ENCODE measurements around the gene RBM26.
A peak's percentile ranks its signal among the peaks of the same experiment; 100 is the strongest.

The RBM26 gene, protein sequence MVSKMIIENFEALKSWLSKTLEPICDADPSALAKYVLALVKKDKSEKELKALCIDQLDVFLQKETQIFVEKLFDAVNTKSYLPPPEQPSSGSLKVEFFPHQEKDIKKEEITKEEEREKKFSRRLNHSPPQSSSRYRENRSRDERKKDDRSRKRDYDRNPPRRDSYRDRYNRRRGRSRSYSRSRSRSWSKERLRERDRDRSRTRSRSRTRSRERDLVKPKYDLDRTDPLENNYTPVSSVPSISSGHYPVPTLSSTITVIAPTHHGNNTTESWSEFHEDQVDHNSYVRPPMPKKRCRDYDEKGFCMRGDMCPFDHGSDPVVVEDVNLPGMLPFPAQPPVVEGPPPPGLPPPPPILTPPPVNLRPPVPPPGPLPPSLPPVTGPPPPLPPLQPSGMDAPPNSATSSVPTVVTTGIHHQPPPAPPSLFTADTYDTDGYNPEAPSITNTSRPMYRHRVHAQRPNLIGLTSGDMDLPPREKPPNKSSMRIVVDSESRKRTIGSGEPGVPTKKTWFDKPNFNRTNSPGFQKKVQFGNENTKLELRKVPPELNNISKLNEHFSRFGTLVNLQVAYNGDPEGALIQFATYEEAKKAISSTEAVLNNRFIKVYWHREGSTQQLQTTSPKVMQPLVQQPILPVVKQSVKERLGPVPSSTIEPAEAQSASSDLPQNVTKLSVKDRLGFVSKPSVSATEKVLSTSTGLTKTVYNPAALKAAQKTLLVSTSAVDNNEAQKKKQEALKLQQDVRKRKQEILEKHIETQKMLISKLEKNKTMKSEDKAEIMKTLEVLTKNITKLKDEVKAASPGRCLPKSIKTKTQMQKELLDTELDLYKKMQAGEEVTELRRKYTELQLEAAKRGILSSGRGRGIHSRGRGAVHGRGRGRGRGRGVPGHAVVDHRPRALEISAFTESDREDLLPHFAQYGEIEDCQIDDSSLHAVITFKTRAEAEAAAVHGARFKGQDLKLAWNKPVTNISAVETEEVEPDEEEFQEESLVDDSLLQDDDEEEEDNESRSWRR

DNA sequence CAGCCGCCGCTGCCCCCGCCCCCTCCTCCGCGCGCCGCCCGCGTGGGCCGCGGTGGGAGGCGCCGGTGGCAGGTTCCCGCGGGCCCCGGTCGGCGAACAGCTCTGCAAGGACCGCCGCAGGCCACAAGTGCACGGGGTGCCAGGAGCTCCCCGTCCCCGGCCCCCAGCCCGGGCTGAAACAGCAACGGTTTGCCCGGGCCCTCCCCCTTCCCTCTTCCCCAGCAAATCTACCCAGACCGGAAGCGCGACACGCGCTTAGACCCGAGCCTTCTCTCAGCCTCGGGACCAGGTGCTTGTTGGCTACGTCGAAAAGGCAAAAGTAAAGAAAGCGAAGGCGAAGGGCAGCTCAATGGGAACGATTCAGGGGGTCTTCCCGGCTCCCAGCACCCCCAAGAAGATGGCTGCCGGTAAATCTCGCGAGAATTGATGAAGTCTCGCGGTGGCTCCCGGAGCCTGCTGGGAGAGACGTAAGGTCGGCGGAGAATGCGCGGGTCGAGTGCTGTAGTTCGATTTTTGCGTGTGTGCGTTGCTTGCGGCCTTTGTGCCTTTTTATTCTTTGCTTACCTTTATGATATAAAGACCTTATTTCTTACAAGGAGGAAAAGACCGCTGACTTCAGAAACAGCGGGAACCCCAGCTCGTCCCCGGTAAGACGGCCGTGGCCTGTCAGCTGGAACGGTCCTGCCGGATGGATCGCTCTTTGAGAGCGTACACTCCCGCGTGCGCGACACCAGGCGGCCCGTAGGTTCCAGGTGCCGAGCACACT lies at the start of gene RBM26:
Gene RBM26, minus strand, starts transcription at position 425 of the 766 bp plus-strand sequence. CDS start 481 bp downstream, outside the sequence.
- peak within 1 kb of the TSS; percentile 85 for H3K4me3 ChIP-seq (ENCODE audit: low read depth, low read length)
- peak; percentile 96 for DNase-seq (ENCODE audit: low read depth)
- TF ChIP-seq, protein P1, sequence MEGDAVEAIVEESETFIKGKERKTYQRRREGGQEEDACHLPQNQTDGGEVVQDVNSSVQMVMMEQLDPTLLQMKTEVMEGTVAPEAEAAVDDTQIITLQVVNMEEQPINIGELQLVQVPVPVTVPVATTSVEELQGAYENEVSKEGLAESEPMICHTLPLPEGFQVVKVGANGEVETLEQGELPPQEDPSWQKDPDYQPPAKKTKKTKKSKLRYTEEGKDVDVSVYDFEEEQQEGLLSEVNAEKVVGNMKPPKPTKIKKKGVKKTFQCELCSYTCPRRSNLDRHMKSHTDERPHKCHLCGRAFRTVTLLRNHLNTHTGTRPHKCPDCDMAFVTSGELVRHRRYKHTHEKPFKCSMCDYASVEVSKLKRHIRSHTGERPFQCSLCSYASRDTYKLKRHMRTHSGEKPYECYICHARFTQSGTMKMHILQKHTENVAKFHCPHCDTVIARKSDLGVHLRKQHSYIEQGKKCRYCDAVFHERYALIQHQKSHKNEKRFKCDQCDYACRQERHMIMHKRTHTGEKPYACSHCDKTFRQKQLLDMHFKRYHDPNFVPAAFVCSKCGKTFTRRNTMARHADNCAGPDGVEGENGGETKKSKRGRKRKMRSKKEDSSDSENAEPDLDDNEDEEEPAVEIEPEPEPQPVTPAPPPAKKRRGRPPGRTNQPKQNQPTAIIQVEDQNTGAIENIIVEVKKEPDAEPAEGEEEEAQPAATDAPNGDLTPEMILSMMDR (conservative IDR thresholded peaks at IDR 0.05; ENCODE audit: low read depth, low read length) = peak; percentile 38

DNA sequence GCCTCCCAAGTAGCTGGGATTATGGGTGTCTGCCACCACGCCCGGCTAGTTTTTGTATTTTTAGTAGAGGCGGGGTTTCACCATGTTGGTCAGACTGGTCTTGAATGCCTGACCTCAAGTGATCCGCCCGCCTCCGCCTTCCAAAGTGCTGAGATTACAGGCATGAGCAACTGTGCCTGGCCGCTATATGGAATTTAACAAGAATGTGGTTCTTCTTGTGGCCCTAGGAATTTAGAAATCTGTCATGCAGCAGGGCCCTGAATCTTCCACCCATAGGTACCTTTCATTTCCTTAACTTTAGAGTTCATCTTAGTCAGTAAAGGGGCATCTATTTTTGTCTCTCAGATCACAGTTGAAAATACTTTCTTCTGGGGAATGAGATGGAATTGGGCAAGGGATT lies 49.3 kb upstream of the RBM26 start:
- H3K4me3 ChIP-seq (ENCODE audit: low read depth, low read length) = no peak overlapping the region
- TF ChIP-seq, protein P1 (conservative IDR thresholded peaks at IDR 0.05; ENCODE audit: low read depth, low read length) = no peak
- DNase-seq (ENCODE audit: low read depth) = peak; percentile 75

DNA sequence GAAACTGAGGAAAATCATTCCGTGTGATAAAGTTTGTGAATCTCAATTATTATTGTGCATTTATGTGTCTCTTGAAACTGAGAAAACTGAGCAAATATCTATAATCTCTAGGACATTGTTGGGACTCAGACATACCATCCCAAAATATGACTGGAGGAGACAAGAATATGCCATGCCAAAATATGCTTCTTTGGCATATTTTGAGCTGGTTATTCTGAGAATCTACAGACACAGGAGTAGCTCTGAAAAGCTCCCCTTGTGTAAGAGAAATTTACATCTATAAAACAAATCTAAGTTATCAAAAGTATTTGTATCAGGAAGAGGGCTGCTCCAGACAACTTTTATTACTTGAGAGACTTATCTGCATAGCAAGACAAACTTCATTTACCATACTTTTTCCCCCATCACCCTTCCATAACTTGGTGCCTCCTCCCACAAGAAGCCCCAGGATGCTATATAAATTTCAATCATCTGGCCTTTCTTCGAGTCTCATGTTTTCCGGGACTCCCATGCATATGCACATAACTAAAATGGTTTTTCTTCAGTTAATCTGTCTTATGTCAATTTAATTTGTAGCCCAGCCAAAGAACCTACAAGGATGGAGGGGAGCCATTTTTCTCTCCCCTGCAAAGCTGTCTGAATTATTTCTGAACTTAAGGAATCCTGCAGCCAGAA lies 46.3 kb upstream of the RBM26 start:
- H3K4me3 ChIP-seq (ENCODE audit: low read depth, low read length) = no peak overlapping the region
- TF ChIP-seq, protein P1 (conservative IDR thresholded peaks at IDR 0.05; ENCODE audit: low read depth, low read length) = no peak
- DNase-seq (ENCODE audit: low read depth) = no peak

DNA sequence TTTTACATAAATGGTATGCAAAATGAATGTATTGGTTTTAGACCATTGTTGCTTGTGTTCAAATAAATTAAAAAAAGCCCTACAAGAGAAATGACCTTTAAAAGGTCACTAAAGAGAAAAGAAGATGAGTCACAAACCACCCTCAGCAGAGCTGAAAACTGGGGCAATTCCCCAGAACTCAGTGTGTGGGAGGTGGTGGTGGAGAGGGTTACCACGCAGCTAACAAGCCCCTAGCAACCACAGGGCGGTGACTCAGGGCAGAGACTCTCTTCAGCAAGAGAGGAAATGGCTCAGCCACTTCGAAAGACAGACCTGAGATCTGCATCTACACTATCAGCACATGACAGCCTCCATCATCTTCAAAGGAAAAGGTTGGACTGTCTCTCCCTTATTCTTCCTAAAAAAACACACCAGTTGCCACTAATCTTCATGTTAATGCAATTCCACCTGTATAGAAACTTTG lies 45.5 kb upstream of the RBM26 start:
- DNase-seq (ENCODE audit: low read depth) = peak; percentile 83
- TF ChIP-seq, protein P1 (conservative IDR thresholded peaks at IDR 0.05; ENCODE audit: low read depth, low read length) = no peak
- H3K4me3 ChIP-seq (ENCODE audit: low read depth, low read length) = no peak overlapping the region

DNA sequence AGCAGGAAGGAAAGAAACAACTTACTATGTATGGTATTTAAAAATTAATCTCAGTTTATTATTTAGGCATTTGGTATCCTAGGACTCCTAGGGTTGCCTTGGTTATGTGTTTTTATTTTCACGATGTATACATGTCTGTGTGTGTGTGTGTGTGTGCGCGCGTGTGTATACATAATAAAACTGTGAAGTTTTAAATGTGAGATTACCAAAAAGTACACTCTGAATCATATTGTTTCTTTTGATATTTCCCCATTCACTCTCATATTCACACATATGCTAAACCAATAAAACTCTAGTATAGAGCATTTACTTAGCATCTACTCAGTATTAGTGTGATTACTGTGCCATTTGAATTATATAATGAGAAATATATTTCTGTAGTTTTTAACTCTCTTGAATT lies 44.1 kb upstream of the RBM26 start:
- DNase-seq (ENCODE audit: low read depth) = no peak
- no peak overlapping the region for H3K4me3 ChIP-seq (ENCODE audit: low read depth, low read length)
- TF ChIP-seq, protein P1 (conservative IDR thresholded peaks at IDR 0.05; ENCODE audit: low read depth, low read length) = no peak

DNA sequence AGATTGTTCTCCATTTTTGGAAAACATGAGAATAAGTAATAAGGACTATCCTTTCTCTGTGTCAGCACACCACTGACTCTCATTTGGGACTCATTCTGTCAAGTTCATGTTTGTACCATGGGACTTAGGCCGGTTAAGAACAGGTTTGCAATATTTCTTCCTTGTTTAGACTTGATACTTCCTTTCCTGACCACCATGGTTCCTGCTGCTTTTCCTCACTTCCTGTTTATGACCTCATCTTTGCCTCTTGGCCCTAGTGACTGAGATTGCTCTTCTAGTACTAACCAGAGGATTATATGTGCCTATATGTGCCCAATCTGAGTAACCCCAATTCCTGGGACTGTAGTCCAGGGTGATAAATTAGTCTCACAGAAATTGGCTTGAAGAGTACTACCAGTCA lies 42.4 kb upstream of the RBM26 start:
- DNase-seq (ENCODE audit: low read depth) = no peak
- TF ChIP-seq, protein P1 (conservative IDR thresholded peaks at IDR 0.05; ENCODE audit: low read depth, low read length) = no peak
- H3K4me3 ChIP-seq (ENCODE audit: low read depth, low read length) = no peak overlapping the region

All from choroid plexus epithelial cell (primary cell).